GM12878 (cell line): ENCODE data around the gene MMP20. TPM values are rescaled to one million over a fixed set of nuclear protein-coding genes. Genes with fewer than 3 reads are reported as not detected.

ENCODE experiments used
- ATAC-seq: fragments of 200-7000 bp; cut with Tn5 transposase; 3 replicates; pipeline ENCODE4 v1.9.1; 2020; ENCODE audit warnings: mild to moderate bottlenecking, moderate library complexity
- BruUV-seq: library from RNA; stranded (reverse); fragments of 400-500 nt; replicated peaks from 2 replicates; lab custom pipeline; 2021; lab: Mats Ljungman, UMichigan
- CTCF ChIA-PET: fragments of 300-600 bp; sonication (Branson Sonifier 250); formaldehyde crosslinking; extraction: SDS; loops from one replicate; lab custom pipeline; 2021; ENCODE audit warnings: inconsistent platforms; lab: Yijun Ruan, JAX
- POLR2A ChIA-PET: fragments of 350-600 bp; formaldehyde crosslinking; extraction: SDS; loops from one replicate; lab custom pipeline; 2021; ENCODE audit warnings: inconsistent platforms; lab: Charles Lee
- RAD21 ChIA-PET: fragments of 300-600 bp; sonication (Branson Sonifier 250); formaldehyde crosslinking; loops from one replicate; lab custom pipeline; 2023; ENCODE audit warnings: antibody characterized with exemption; ENCODE audit not compliant: unreplicated experiment; lab: Charles Lee
- SMC1A ChIA-PET: fragments of 300-600 bp; sonication (Branson Sonifier 250); formaldehyde crosslinking; loops from one replicate; lab custom pipeline; 2023; ENCODE audit not compliant: unreplicated experiment, uncharacterized antibody; lab: Charles Lee
- DNase-seq: peaks from one replicate; pipeline ENCODE4 v3.0.0-alpha.2; 2011; ENCODE audit warnings: low read depth, low spot score
- FAIRE-seq: peaks from 3 replicates; lab custom pipeline; 2011; peaks lifted over from hg19 to GRCh38; lab: Jason Lieb, UNC
- H2AFZ ChIP-seq: 2 replicates; pipeline ENCODE4 v1.6.0; 2011; ENCODE audit warnings: low read depth, low read length, control low read depth; ENCODE audit not compliant: control insufficient read depth
- H3K27ac ChIP-seq: 2 replicates; pipeline ENCODE4 v1.5.1; 2011; ENCODE audit warnings: control low read depth; ENCODE audit not compliant: control insufficient read depth, insufficient read depth
- H3K27me3 ChIP-seq, 2 experiments: replicated peaks in 1 of 2; 2 replicates each; pipeline versions ENCODE4 v1.6.0 to v1.6.1; 2011; ENCODE audit warnings: low read length in 1 of 2; ENCODE audit not compliant: control insufficient read depth in 2 of 2, insufficient read depth in 2 of 2
- H3K36me3 ChIP-seq, 2 experiments: 2 replicates each; pipeline ENCODE4 v1.5.1; 2011; ENCODE audit warnings: low read length in 1 of 2; ENCODE audit not compliant: control insufficient read depth in 2 of 2, insufficient read depth in 2 of 2
- H3K4me1 ChIP-seq: 2 replicates; pipeline ENCODE4 v1.6.1; 2011; ENCODE audit warnings: mild to moderate bottlenecking, low read length, moderate library complexity, mixed read lengths; ENCODE audit not compliant: control insufficient read depth, insufficient read depth
- H3K4me2 ChIP-seq: 2 replicates; pipeline ENCODE4 v1.6.0; 2011; ENCODE audit warnings: control low read depth; ENCODE audit not compliant: control insufficient read depth, insufficient read depth
- H3K4me3 ChIP-seq: fragments of 200-600 bp; sonication (generic); 2 replicates; pipeline ENCODE4 v1.5.1; 2016
- H3K79me2 ChIP-seq: 2 replicates; pipeline ENCODE4 v1.6.0; 2011; ENCODE audit warnings: low read length; ENCODE audit not compliant: control insufficient read depth, insufficient read depth
- H3K9ac ChIP-seq: 2 replicates; pipeline ENCODE4 v1.8.0; 2011; ENCODE audit warnings: low read length, control low read depth, mixed read lengths; ENCODE audit not compliant: control insufficient read depth, insufficient read depth
- H3K9me3 ChIP-seq: replicated peaks from 3 replicates; pipeline ENCODE4 v1.5.1; 2011; ENCODE audit warnings: mild to moderate bottlenecking, low read length; ENCODE audit not compliant: control insufficient read depth, insufficient read depth
- H4K20me1 ChIP-seq: 2 replicates; pipeline ENCODE4 v1.6.0; 2011; ENCODE audit not compliant: control insufficient read depth, insufficient read depth
- EGR1 ChIP-seq, 2 experiments: IDR thresholded peaks; 1 replicate in 1 of 2; 2 replicates in 1 of 2; pipeline ENCODE4 v1.6.1; 2011 to 2012; ENCODE audit warnings: low read depth in 2 of 2, low read length in 2 of 2, borderline replicate concordance in 1 of 2, mild to moderate bottlenecking in 1 of 2, moderate library complexity in 1 of 2
- USF1 ChIP-seq: IDR thresholded peaks from 2 replicates; pipeline ENCODE4 v1.6.1; 2011; ENCODE audit warnings: borderline replicate concordance, low read depth, mild to moderate bottlenecking, moderate library complexity, mixed read lengths, low read length; ENCODE audit not compliant: insufficient read depth; ENCODE audit errors: extremely low read length
- WGBS: methylation state at CpG from one replicate; pipeline ENCODE4 v1.1.6; 2016; ENCODE audit warnings: low lambda C conversion rate; ENCODE audit not compliant: insufficient replicate concordance, insufficient coverage; ENCODE audit errors: missing lambda C conversion rate; 5-methylcytosine and 5-hydroxymethylcytosine counted together
- in situ Hi-C: fragments of 300-500 bp; cut with MboI; formaldehyde crosslinking; loops from 9 replicates; pipeline ENCODE4 v1.14.3; 2018; ENCODE audit warnings: mixed read lengths
- intact Hi-C: fragments of 100-400 bp; cut with micrococcal nuclease; formaldehyde crosslinking; loops from one replicate; pipeline ENCODE4 v1.14.2; 2022; ENCODE audit not compliant: unreplicated experiment
- polyA plus RNA-seq, 11 experiments: library from polyadenylated mRNA; depleted of rRNA in 4 of 11; unstranded in 6 of 11; stranded (reverse) in 5 of 11; fragments of >200 nt; fragmentation: Nextera tagmentation in 4 of 11; fragmentation: Illumina TruSeq in 1 of 11; extraction: Ambion mirVana in 4 of 11; extraction: Trizol in 1 of 11; gene quantifications; 1 replicate in 1 of 11; 2 replicates in 10 of 11; pipeline versions ENCODE4 v1.2.1 to v1.2.3, GENCODE V29; 2011 to 2016; ENCODE audit warnings: inconsistent platforms in 2 of 11, missing spikeins in 2 of 11, low read depth in 1 of 11
- total RNA-seq, 4 experiments: library from RNA; depleted of rRNA in 3 of 4; stranded (reverse); fragments of >200 nt in 3 of 4; fragmentation: Illumina TruSeq in 1 of 4; extraction: Trizol in 1 of 4; gene quantifications; 2 replicates each; pipeline versions ENCODE4 v1.2.1 to v1.2.3, GENCODE V29; 2013 to 2021

MMP20 gene
- total and polyA plus RNA-seq, 10 of the 15 experiments (the other 5 are each of a cell fraction or from before 2014, with no cell fraction given): 0.10 to 0.57 (median 0.19) TPM; not detected in 2

GRCh38 chr11:102622258-102622657 is 2.9 kb downstream of the MMP20 start:
- SMC1A ChIA-PET: interaction anchor here (0.6 to 2.8 kb wide), 2 partner anchors 9 to 19 kb away, joined by 3 to 13 read pairs; no protein-coding TSS in a partner anchor
- Histone ChIP-seq H3K9me3 (no peaks in the 10 kb centered on the region; the same call in 2 of the 3 replicates), H3K9ac (no peak overlapping the region), H4K20me1 (no peaks in the 10 kb centered on the region; the same call in 1 of the 2 replicates), H3K4me3 (no peak overlapping the region), H3K4me2 (no peak overlapping the region), H3K79me2 (no peaks in the 10 kb centered on the region), H3K4me1 (0 out of 2 replicates have a peak, but pooled peaks cover 5% of the 10 kb centered on the region), H2AFZ (no peak overlapping the region), H3K27me3 (peaks cover 3 to 8% of the 10 kb centered on the region in 2 experiments; a peak in 2 of 4 replicates)
- POLR2A ChIA-PET: no interaction called here
- DNase-seq: no peak
- intact Hi-C loops (no loop called here), in situ Hi-C loops (no loop called here)
- WGBS: 72% methylated on average over 5 of the region's 5 CpGs
- RAD21 ChIA-PET: interaction anchor here (1.4 kb wide), 3 partner anchors 44 to 308 kb away, joined by 3 to 5 read pairs (median 3); no protein-coding TSS in a partner anchor
- TF ChIP-seq USF1: peak; percentile 25
- no peak for TF ChIP-seq EGR1 (IDR thresholded peaks at IDR 0.05; ENCODE audit: borderline replicate concordance in 1 of 2, low read depth in 2 of 2, low read length in 2 of 2)
- TF ChIP-seq, all 136 proteins: peak for 1
- CTCF ChIA-PET: interaction anchor here (1.2 to 11.7 kb wide), 3 partner anchors 9 to 85 kb away, joined by 4 to 196 read pairs (median 7); no protein-coding TSS in a partner anchor
- FAIRE-seq (no peak), ATAC-seq (no peak)
- Histone ChIP-seq H3K27ac (no peak overlapping the region), H3K36me3 (no peaks in the 10 kb centered on the region)
- BruUV-seq: no TSS peak
